Stimulated activated CD4-positive, alpha-beta T cell treated with anti-CD3 and anti-CD28 coated beads, Interleukin-2, amount 100 ng/mL, for 48 hours (primary cell): ENCODE data around the gene TUBA8.
A peak's percentile ranks its signal among the peaks of the same experiment; 100 is the strongest.
"Not testable (repeated sequence)": the region's sequence is repeated elsewhere in the genome, so short reads cannot be mapped to it uniquely, and the experiment has no call there.

Source experiments
- DNase-seq, 2 donors: peaks; one replicate each; pipeline ENCODE4 v3.0.0-alpha.2; 2020

Gene TUBA8

GRCh38 chr22:18077639-18078328, 32.8 kb upstream of the TUBA8 start, which contains the start of gene PEX26:
TSS of gene PEX26 (plus strand) at chr22:18077990. CDS start at chr22:18078377, 387 bp downstream.
- DNase-seq, result peak; percentile 87 to 91

- peak; percentile 36 to 42 for DNase-seq
Observed at GRCh38 chr22:18078329-18079041, 32.1 kb upstream of the TUBA8 start.

- DNase-seq, result no peak
Observed at GRCh38 chr22:18079706-18080233, 30.8 kb upstream of the TUBA8 start.

GRCh38 chr22:18081416-18081815, 29.2 kb upstream of the TUBA8 start:
- DNase-seq, result no peak

- DNase-seq, result no peak
Observed at GRCh38 chr22:18082467-18082866, 28.1 kb upstream of the TUBA8 start.

- no peak for DNase-seq
Observed at GRCh38 chr22:18083406-18083805, 27.2 kb upstream of the TUBA8 start.

GRCh38 chr22:18085188-18085587, 25.4 kb upstream of the TUBA8 start:
- no peak for DNase-seq

GRCh38 chr22:18087350-18087855, 23.2 kb upstream of the TUBA8 start:
- DNase-seq, result no peak

- no peak for DNase-seq
Observed at GRCh38 chr22:18088825-18089568, 21.6 kb upstream of the TUBA8 start.

- no peak for DNase-seq
Observed at GRCh38 chr22:18090286-18090685, 20.3 kb upstream of the TUBA8 start.

- no peak for DNase-seq
Observed at GRCh38 chr22:18091478-18091877, 19.1 kb upstream of the TUBA8 start.

GRCh38 chr22:18091916-18092526, 18.6 kb upstream of the TUBA8 start:
- DNase-seq, result no peak

- DNase-seq, result no peak
Observed at GRCh38 chr22:18093661-18094060, 16.9 kb upstream of the TUBA8 start.

GRCh38 chr22:18095101-18095805, 15.4 kb upstream of the TUBA8 start:
- no peak for DNase-seq

GRCh38 chr22:18096823-18097222, 13.8 kb upstream of the TUBA8 start:
- DNase-seq, result no peak

GRCh38 chr22:18100781-18101180, 9.8 kb upstream of the TUBA8 start:
- no peak for DNase-seq

- no peak for DNase-seq
Observed at GRCh38 chr22:18101536-18101935, 9.1 kb upstream of the TUBA8 start.

GRCh38 chr22:18103527-18104269, 6.9 kb upstream of the TUBA8 start:
- DNase-seq, result no peak

- DNase-seq, result no peak
Observed at GRCh38 chr22:18104566-18104965, 6.0 kb upstream of the TUBA8 start.

- DNase-seq, result not testable (repeated sequence)
Observed at GRCh38 chr22:18105981-18106380, 4.6 kb upstream of the TUBA8 start.
